K562 (cell line): ENCODE data around the gene LGALS14. TPM values are rescaled to one million over a fixed set of nuclear protein-coding genes. Genes with fewer than 3 reads are reported as not detected.

Source experiments
- CAMTA2 ChIP-seq: fragments of 250-450 bp; sonication (Bioruptor Pico); conservative IDR thresholded peaks from 2 replicates; pipeline ENCODE4 v1.5.1; 2022
- DPF2 ChIP-seq: fragments of 450-650 bp; IDR thresholded peaks from 2 replicates; pipeline ENCODE4 v1.6.1; 2016
- ESRRA ChIP-seq: fragments of 450-650 bp; IDR thresholded peaks from 2 replicates; pipeline ENCODE4 v1.6.1; 2014; ENCODE audit warnings: low read depth, mild to moderate bottlenecking, moderate library complexity, borderline replicate concordance
- NCOA1 ChIP-seq: fragments of 450-650 bp; IDR thresholded peaks from 2 replicates; pipeline ENCODE4 v1.6.1; 2016; ENCODE audit warnings: low read depth
- RBBP5 ChIP-seq: fragments of 200-600 bp; sonication (generic); IDR thresholded peaks from 2 replicates; pipeline ENCODE4 v1.6.1; 2012; ENCODE audit warnings: borderline replicate concordance, mild to moderate bottlenecking, low read length, control low read depth, inconsistent platforms; ENCODE audit not compliant: insufficient read depth, poor library complexity, severe bottlenecking
- SAFB ChIP-seq: fragments of 200-400 bp; formaldehyde crosslinking; IDR thresholded peaks from 2 replicates; pipeline ENCODE4 v1.6.1; 2017; ENCODE audit warnings: low read depth, low read length, borderline replicate concordance
- ZNF609 ChIP-seq: sonication (generic); formaldehyde crosslinking; IDR thresholded peaks from 2 replicates; pipeline ENCODE4 v1.8.1; 2023; ENCODE audit warnings: missing genetic modification reagents, mild to moderate bottlenecking, borderline replicate concordance
- ZNF740 ChIP-seq, 3 experiments: fragments of 200-800 bp in 1 of 3; sonication (Bioruptor generic) in 1 of 3; sonication (generic) in 1 of 3; formaldehyde crosslinking in 1 of 3; IDR thresholded peaks; 2 replicates each; pipeline versions ENCODE4 v1.6.1 to v1.8.0; 2016 to 2022; ENCODE audit warnings: mild to moderate bottlenecking in 2 of 3, missing compliant biosample characterization in 2 of 3, missing genetic modification characterization in 2 of 3, missing genetic modification reagents in 1 of 3
- polyA plus RNA-seq, 8 experiments: library from polyadenylated mRNA; depleted of rRNA in 4 of 8; stranded (reverse) in 5 of 8; unstranded in 3 of 8; fragments of >200 nt; fragmentation: Nextera tagmentation in 2 of 8; fragmentation: Illumina TruSeq in 1 of 8; extraction: Ambion mirVana in 2 of 8; extraction: Trizol in 1 of 8; gene quantifications; 2 replicates each; pipeline versions ENCODE4 v1.2.1 to v1.2.3, GENCODE V29; 2011 to 2014; ENCODE audit warnings: inconsistent platforms in 1 of 8, missing spikeins in 1 of 8
- total RNA-seq, 7 experiments: library from RNA; depleted of rRNA in 6 of 7; stranded (reverse); fragments of >200 nt in 6 of 7; fragmentation: Illumina TruSeq in 2 of 7; extraction: Trizol in 2 of 7; gene quantifications; 2 replicates each; pipeline versions ENCODE4 v1.2.1 to v1.2.3, GENCODE V29; 2011 to 2021; ENCODE audit warnings: low replicate concordance in 1 of 7

The LGALS14 gene
- total and polyA plus RNA-seq, 9 of the 15 experiments (the other 6 are each of a cell fraction or from before 2014, with no cell fraction given), result not detected

GRCh38 chr19:39659791-39660190, 44.5 kb upstream of the LGALS14 start (continued):
- TF ChIP-seq ZNF609, result no peak
- TF ChIP-seq ESRRA, result no peak
- TF ChIP-seq SAFB, result no peak
- no peak for TF ChIP-seq RBBP5
- TF ChIP-seq ZNF740 (CRISPR knock-in tag; IDR thresholded peaks at IDR 0.05), result no peak
- TF ChIP-seq ZNF740 (tag; IDR thresholded peaks at IDR 0.05), result no peak
- no peak for TF ChIP-seq NCOA1
- no peak for TF ChIP-seq DPF2
- no peak for TF ChIP-seq CAMTA2 (CRISPR knock-in tag)
- TF ChIP-seq, all 486 proteins: peak for 0
